Calu3 (cell line): ENCODE data around the gene ZMYND15. TPM values are rescaled to one million over a fixed set of nuclear protein-coding genes. Genes with fewer than 3 reads are reported as not detected.

Experiments used
- BruUV-seq: library from RNA; stranded (reverse); fragments of 400-500 nt; replicated peaks from 2 replicates; lab custom pipeline; 2021; lab: Mats Ljungman, UMichigan
- CTCF ChIA-PET: fragments of 300-600 bp; sonication (Branson Sonifier 250); formaldehyde crosslinking; loops from one replicate; lab custom pipeline; 2022; ENCODE audit warnings: antibody characterized with exemption; lab: Charles Lee
- DNase-seq: peaks from one replicate; pipeline ENCODE4 v3.0.0; 2022
- H3K27ac Mint-ChIP-seq: one replicate; pipeline ENCODE4 v1.8.0; 2022; ENCODE audit warnings: mixed read lengths; ENCODE audit not compliant: unreplicated experiment
- H3K27me3 Mint-ChIP-seq: one replicate; pipeline ENCODE4 v1.8.0; 2022; ENCODE audit warnings: mixed read lengths; ENCODE audit not compliant: unreplicated experiment
- H3K36me3 Mint-ChIP-seq: one replicate; pipeline ENCODE4 v1.8.0; 2022; ENCODE audit warnings: mild to moderate bottlenecking, moderate library complexity, mixed read lengths; ENCODE audit not compliant: insufficient read depth, unreplicated experiment
- H3K4me1 Mint-ChIP-seq: one replicate; pipeline ENCODE4 v1.8.0; 2022; ENCODE audit warnings: mild to moderate bottlenecking, low read depth, mixed read lengths; ENCODE audit not compliant: unreplicated experiment
- H3K4me3 Mint-ChIP-seq: one replicate; pipeline ENCODE4 v1.8.0; 2022; ENCODE audit warnings: mild to moderate bottlenecking, low read depth, moderate library complexity, mixed read lengths; ENCODE audit not compliant: unreplicated experiment
- H3K9me3 Mint-ChIP-seq: one replicate; pipeline ENCODE4 v1.8.0; 2022; ENCODE audit warnings: low read depth, mixed read lengths; ENCODE audit not compliant: unreplicated experiment
- CTCF ChIP-seq: fragments of 200-600 bp; IDR thresholded peaks from one replicate; pipeline ENCODE4 v1.8.0; 2022; ENCODE audit warnings: antibody characterized with exemption; ENCODE audit not compliant: unreplicated experiment
- intact Hi-C: fragments of 100-400 bp; cut with micrococcal nuclease; formaldehyde crosslinking; loops from one replicate; pipeline ENCODE4 v1.10.0; 2022; ENCODE audit not compliant: unreplicated experiment
- total RNA-seq: library from RNA; stranded (reverse); gene quantifications from 2 replicates; pipeline ENCODE4 v1.2.3, GENCODE V29; 2022

ZMYND15 gene
- total RNA-seq, 1 experiment from 2014 or later, result 2.2 TPM

GRCh38 chr17:4704991-4705390, 34.6 kb upstream of the ZMYND15 start:
- peak overlapping the region; percentile 93 for H3K4me3 Mint-ChIP-seq
- CTCF ChIA-PET, result no interaction called here
- H3K36me3 Mint-ChIP-seq, result peaks cover 34% of the 10 kb centered on the region
- H3K27me3 Mint-ChIP-seq, result no peaks in the 10 kb centered on the region
- H3K9me3 Mint-ChIP-seq, result no peaks in the 10 kb centered on the region
- BruUV-seq, result no TSS peak
- intact Hi-C loops, result loop anchor here (5.0 kb wide), 1 partner anchor 138 kb away; no protein-coding TSS in a partner anchor
- H3K4me1 Mint-ChIP-seq, result peaks cover 32% of the 10 kb centered on the region
- DNase-seq, result no peak
- TF ChIP-seq CTCF, result no peak
- no peak overlapping the region for H3K27ac Mint-ChIP-seq

GRCh38 chr17:4706121-4706520, 33.5 kb upstream of the ZMYND15 start:
- H3K4me3 Mint-ChIP-seq, result no peak overlapping the region
- CTCF ChIA-PET, result no interaction called here
- H3K27ac Mint-ChIP-seq, result no peak overlapping the region
- H3K4me1 Mint-ChIP-seq, result peaks cover 29% of the 10 kb centered on the region
- no peak for DNase-seq
- peaks cover 44% of the 10 kb centered on the region for H3K36me3 Mint-ChIP-seq
- BruUV-seq, result no TSS peak
- intact Hi-C loops, result no loop called here
- H3K27me3 Mint-ChIP-seq, result no peaks in the 10 kb centered on the region
- TF ChIP-seq CTCF, result no peak
- H3K9me3 Mint-ChIP-seq, result no peaks in the 10 kb centered on the region

- Mint-ChIP-seq H3K27ac (no peak overlapping the region), H3K27me3 (no peaks in the 10 kb centered on the region), H3K36me3 (peaks cover 34% of the 10 kb centered on the region), H3K4me3 (peak overlapping the region; percentile 74), H3K9me3 (no peaks in the 10 kb centered on the region), H3K4me1 (peaks cover 11% of the 10 kb centered on the region)
- intact Hi-C loops, result no loop called here
- BruUV-seq, result no TSS peak
- no peak for TF ChIP-seq CTCF
- CTCF ChIA-PET, result no interaction called here
- no peak for DNase-seq
Measured at GRCh38 chr17:4708436-4708835, 31.2 kb upstream of the ZMYND15 start.

GRCh38 chr17:4709794-4710692, 29.6 kb upstream of the ZMYND15 start, which contains the start of gene ARRB2:
TSS of gene ARRB2 (plus strand) at chr17:4710632. CDS start at chr17:4710722, 90 bp downstream.
- peaks cover 20% of the 10 kb centered on the region for H3K36me3 Mint-ChIP-seq
- peak; percentile 46 for TF ChIP-seq CTCF
- H3K27ac Mint-ChIP-seq, result peak within 1 kb of the TSS; percentile 62
- intact Hi-C loops, result loop anchor here (5.0 kb wide), 1 partner anchor 87 kb away; the partner anchor contains the start of gene PSMB6
- H3K4me1 Mint-ChIP-seq, result peaks cover 11% of the 10 kb centered on the region
- H3K27me3 Mint-ChIP-seq, result no peaks in the 10 kb centered on the region
- no TSS peak for BruUV-seq
- peak within 1 kb of the TSS; percentile 74 for H3K4me3 Mint-ChIP-seq
- DNase-seq, result peak; percentile 92
- H3K9me3 Mint-ChIP-seq, result no peaks in the 10 kb centered on the region
- CTCF ChIA-PET, result interaction anchor here (0.8 to 1.9 kb wide), 4 partner anchors 12 to 199 kb away, joined by 3 to 14 read pairs (median 6); partner anchors contain the start of genes GLTPD2 and PSMB6
